Activated T-helper 17 cell treated with anti-CD3 and anti-CD28 coated beads, Interleukin-2, amount 50 U/mL, for 72 hours (primary cell): ENCODE results near the gene GRID1. TPM values are rescaled to one million over a fixed set of nuclear protein-coding genes. Genes with fewer than 3 reads are reported as not detected.

Experiments used
- ATAC-seq: fragments of 150-1000 bp; cut with Tn5 transposase; replicated peaks from 2 replicates; pipeline ENCODE4 v1.10.0; 2021; ENCODE audit warnings: mild to moderate bottlenecking, moderate library complexity
- H3K27ac Mint-ChIP-seq: one replicate; pipeline ENCODE4 v1.8.0; 2022; ENCODE audit warnings: mixed read lengths
- H3K27me3 Mint-ChIP-seq: one replicate; pipeline ENCODE4 v1.8.0; 2022; ENCODE audit warnings: mixed read lengths
- H3K36me3 Mint-ChIP-seq: one replicate; pipeline ENCODE4 v1.8.0; 2022; ENCODE audit warnings: low read depth, mild to moderate bottlenecking, mixed read lengths
- H3K4me1 Mint-ChIP-seq: one replicate; pipeline ENCODE4 v1.8.0; 2022; ENCODE audit warnings: mixed read lengths
- H3K4me3 Mint-ChIP-seq: one replicate; pipeline ENCODE4 v1.8.0; 2022; ENCODE audit warnings: mild to moderate bottlenecking, mixed read lengths
- H3K9me3 Mint-ChIP-seq: one replicate; pipeline ENCODE4 v1.8.0; 2022; ENCODE audit warnings: mixed read lengths
- total RNA-seq, 2 donors: library from RNA; stranded (reverse); gene quantifications; one replicate each; pipeline ENCODE4 v1.2.3, GENCODE V29; 2022

Gene GRID1
- total RNA-seq, 2 donors from 2014 or later = not detected

DNA sequence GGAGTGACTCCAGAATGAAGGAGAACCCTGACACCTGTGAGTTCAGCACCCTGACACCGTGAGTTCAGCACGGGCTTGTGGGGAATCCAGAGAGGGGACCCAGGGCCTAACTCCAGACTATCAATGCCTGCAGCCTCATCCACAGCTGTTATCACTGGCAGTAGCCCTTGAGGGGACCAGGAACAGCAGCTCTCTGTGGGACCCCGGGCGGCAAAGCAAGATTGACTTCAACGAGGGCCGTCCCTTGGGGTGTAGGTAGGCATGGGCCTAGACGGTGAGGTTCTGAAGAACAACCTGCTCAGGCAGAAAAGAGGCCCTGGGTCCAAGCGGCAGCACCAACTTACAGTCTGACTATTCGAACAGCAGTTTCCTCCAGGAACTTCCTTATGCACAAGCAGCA, 8.9 kb downstream of the GRID1 start:
- H3K4me3 Mint-ChIP-seq = no peak overlapping the region
- no peaks in the 10 kb centered on the region for H3K36me3 Mint-ChIP-seq
- no peaks in the 10 kb centered on the region for H3K9me3 Mint-ChIP-seq
- no peak overlapping the region for H3K27ac Mint-ChIP-seq
- no peaks in the 10 kb centered on the region for H3K4me1 Mint-ChIP-seq
- ATAC-seq = no peak
- H3K27me3 Mint-ChIP-seq = peaks cover 12% of the 10 kb centered on the region

DNA sequence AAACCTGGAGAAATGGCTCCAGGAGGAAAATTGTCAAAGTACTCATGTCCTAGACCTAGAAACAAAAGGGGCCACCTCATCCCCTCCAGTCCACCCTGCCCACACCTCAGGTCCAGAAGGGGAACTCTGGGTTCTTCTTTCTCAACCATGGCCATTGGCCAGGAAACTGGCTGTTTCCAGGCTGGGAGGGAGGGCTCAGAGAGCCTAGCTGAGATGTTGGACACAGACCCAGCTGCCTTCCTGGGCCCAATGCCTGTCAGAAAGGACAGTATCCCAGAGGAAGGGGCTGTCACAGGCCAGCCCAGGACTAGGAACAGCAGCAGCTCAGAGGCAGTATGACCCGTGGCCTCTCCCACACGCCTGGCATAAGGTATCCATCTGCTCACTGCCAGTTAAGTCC, 9.6 kb downstream of the GRID1 start:
- Mint-ChIP-seq H3K27me3 (peaks cover 8% of the 10 kb centered on the region), H3K4me3 (no peak overlapping the region), H3K9me3 (no peaks in the 10 kb centered on the region), H3K36me3 (no peaks in the 10 kb centered on the region), H3K27ac (no peak overlapping the region), H3K4me1 (no peaks in the 10 kb centered on the region)
- ATAC-seq = no peak

DNA sequence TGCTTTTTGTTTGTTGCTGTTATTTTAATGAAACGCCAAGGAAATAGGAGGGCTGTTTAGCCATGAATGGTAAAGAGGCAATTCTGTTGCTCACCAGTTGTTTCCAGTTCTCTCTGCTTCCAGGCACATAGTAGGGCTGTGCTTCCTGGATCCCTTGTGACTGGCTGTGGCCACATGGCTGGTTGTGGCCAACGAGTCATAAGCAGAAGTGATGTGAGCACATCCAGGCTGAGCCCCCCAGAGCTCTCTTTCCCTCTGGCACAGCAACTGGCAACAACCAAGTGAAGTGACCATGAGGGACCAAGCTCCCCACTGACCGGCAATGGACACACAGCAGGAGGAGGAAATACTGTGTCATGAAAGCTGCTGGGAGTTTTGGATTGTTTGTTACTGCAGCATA, 10.3 kb downstream of the GRID1 start:
- Mint-ChIP-seq H3K4me1 (no peaks in the 10 kb centered on the region), H3K27ac (no peak overlapping the region), H3K9me3 (no peaks in the 10 kb centered on the region), H3K4me3 (no peak overlapping the region), H3K27me3 (peaks cover 7% of the 10 kb centered on the region), H3K36me3 (no peaks in the 10 kb centered on the region)
- ATAC-seq = no peak

DNA sequence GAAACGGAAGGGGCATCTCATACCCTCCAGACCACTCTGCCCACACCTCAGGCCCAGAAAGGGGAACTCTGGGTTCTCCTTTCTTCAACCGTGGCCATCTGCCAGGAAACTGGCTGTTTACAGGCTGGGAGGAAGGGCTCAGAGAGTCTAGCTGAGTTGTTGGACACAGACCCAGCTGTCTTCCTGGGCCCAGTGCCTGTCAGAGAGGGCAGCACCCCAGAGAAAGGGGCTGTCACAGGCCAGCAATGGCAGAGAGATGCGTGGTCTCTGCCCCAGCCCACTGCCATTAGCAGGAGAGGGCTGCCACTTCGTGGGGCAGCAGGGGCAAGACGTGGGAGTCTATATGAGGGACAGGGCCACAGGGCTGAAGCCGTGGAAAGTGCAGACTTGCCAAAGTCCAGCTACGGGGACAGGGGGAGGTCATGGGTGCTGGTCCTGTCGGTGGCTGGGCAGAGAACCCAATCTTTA, 11.0 kb downstream of the GRID1 start:
- no peaks in the 10 kb centered on the region for H3K4me1 Mint-ChIP-seq
- no peak overlapping the region for H3K27ac Mint-ChIP-seq
- no peak for ATAC-seq
- H3K27me3 Mint-ChIP-seq = peaks cover 2% of the 10 kb centered on the region
- H3K4me3 Mint-ChIP-seq = no peak overlapping the region
- H3K36me3 Mint-ChIP-seq = no peaks in the 10 kb centered on the region
- H3K9me3 Mint-ChIP-seq = no peaks in the 10 kb centered on the region

DNA sequence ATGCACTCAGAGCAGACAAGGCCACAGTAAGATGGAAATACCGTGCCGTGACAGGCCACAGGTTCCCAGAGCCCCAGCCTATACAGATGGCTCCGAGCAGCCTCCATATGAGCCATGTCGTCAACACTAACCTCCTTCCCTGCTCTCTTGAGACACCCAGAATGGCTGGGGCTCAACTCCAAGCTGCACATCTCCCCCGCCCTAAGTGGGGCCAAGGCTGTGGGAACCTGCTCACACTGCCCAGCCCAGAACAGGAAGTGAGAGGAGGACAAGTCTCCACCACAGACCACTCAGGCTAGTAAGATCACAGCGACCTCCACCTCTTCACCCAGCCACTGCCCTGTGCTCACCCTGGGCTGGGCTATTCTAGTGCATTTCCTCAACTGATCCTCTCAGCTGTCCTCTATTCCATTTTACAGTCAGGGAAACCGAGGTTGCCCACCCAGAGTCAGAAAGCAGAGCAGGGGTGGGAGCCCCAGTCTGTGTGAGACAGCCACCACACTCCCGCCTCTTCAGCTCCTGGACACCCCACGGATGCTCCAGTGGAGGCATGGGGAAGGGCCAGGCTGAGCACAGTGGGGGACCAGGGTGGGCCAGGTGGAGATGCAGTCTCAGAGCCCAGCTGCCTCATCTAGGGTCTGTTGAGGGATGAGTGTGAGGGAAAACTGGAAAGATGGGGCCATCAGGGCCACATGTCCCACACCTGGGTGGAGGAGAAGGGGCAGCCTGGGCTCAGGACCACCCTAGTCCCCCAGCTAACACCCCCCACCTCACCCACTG, 11.6 kb downstream of the GRID1 start:
- H3K4me1 Mint-ChIP-seq = no peaks in the 10 kb centered on the region

DNA sequence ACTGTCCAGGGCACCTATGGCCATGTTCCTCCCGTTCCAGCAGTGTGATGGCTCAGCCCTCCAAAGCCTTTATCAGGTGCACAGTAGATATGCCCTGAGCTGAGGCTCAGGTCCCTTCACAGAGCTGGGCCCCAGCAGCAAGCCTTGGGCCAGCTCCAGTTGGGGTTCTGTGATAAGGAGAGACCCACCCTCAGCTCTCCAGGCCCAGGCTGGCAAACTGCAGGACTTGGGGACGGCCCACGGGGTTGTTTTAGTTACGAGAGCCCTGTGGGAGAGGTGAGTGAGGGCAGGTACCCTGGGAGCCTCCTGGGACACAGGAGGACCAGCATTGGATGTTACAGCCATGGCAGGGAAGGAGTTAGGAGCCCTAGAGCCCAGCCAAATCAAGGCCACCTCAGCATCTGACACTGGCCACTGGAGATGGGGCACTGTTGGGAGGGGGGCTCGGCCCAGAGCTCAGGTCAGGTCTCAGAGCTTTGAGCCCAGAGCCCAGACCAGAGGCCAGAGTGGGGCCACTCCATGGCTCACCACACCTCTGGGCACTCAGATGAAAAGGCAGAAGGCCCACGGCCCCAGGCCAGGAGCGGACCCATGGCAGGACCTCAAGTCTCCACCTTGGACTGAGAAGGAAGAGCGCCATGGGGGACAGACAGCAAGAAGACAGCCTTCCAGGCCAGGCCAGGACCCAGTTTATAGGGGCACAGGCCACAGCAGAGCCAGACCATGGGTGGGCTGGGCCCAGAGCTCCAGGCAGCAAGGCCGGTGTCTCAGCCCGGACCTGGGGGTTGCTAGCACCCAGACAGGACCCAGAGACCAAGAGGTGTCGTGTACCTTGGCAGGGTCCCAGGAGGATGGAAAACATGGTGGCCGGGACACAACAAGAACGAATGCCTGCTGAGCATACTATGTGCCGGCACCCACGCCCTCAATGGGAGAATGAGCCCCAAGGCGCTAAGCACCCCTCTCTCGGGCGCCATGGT, 12.8 kb downstream of the GRID1 start:
- Mint-ChIP-seq H3K27ac (no peak overlapping the region), H3K4me3 (no peak overlapping the region), H3K9me3 (no peaks in the 10 kb centered on the region), H3K36me3 (no peaks in the 10 kb centered on the region), H3K4me1 (no peaks in the 10 kb centered on the region), H3K27me3 (peaks cover 4% of the 10 kb centered on the region)
- no peak for ATAC-seq

More for the DNA sequence above, 11.6 kb downstream of the GRID1 start:
- H3K4me3 Mint-ChIP-seq = no peak overlapping the region
- peaks cover 2% of the 10 kb centered on the region for H3K27me3 Mint-ChIP-seq
- H3K9me3 Mint-ChIP-seq = no peaks in the 10 kb centered on the region
- ATAC-seq = no peak
- no peak overlapping the region for H3K27ac Mint-ChIP-seq
- H3K36me3 Mint-ChIP-seq = no peaks in the 10 kb centered on the region

DNA sequence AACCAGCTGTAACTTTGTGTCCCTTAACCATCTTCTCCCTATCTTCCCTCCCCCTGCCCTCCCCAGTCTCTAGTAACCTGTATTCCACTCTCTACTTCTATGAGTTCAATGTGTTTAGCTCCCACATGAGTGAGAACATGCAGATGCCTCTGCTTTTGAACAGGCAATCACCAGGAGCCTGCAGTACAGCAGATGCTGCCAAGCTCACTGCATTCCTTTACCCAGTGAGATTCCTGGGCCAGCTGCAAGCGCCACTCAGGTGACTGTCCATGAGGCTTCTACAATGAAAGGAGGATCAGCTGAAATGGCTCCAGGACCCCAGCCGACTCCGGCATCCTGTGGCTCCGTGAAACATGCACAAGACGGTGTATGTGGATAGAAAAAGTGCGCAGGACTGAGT, 15.7 kb downstream of the GRID1 start:
- H3K4me1 Mint-ChIP-seq = no peaks in the 10 kb centered on the region
- no peaks in the 10 kb centered on the region for H3K9me3 Mint-ChIP-seq
- H3K27ac Mint-ChIP-seq = no peak overlapping the region
- H3K27me3 Mint-ChIP-seq = peaks cover 4% of the 10 kb centered on the region
- H3K4me3 Mint-ChIP-seq = no peak overlapping the region
- ATAC-seq = no peak
- H3K36me3 Mint-ChIP-seq = no peaks in the 10 kb centered on the region

DNA sequence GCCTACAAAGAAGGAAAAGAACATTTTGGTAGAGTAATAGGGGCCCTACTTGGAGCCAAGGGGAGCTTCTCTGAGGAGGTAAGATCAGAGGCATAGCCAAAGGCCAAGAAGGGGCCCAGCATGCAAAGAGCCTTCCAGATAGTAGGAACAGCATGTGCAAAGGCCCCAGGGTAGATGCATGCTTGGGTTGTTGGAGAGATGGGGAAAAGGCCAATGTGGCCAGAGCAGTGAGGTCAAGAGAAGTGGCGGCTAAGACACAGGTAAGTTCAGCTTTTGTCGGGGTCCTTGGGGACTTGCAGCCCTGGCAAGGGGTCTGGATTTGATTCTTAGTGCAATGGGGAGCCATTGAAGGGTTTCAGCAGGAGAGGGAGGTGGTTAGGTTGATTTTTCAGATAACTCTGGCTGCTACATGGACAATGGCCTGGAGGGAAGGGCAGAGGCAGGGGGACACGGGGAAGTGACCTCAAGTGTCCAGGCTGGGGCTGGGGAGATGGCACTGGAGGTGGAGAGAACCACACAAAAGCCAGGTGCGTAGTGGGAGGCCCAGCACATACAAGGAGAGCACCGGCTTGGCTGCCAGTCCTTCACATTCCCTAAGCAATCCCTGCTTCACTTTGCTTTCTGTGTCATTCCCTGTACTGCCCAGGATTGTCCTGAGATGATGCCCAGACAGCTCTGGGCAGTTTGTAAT, 16.5 kb downstream of the GRID1 start:
- H3K36me3 Mint-ChIP-seq = no peaks in the 10 kb centered on the region

DNA sequence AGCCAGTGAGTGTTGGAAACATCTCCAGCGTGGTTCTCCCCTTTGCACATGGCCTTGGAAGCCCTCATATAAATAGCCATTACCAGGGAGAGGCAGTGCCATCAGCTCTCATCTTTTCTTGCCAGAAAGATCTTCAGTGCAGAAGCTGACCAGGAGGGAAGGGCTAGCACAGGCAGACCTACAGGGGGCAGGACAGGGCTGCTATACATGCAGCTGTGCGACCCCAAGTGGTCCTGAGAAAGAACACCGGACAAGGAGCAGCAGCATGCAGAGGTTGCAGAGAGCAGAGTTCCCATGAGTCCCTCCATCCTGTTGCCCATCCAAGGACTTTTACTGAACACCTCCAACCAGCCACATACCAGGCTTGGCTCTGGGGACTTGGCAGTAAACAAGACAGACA, 17.1 kb downstream of the GRID1 start:
- Mint-ChIP-seq H3K36me3 (no peaks in the 10 kb centered on the region), H3K27ac (no peak overlapping the region), H3K9me3 (no peaks in the 10 kb centered on the region), H3K27me3 (peaks cover 4% of the 10 kb centered on the region), H3K4me3 (no peak overlapping the region), H3K4me1 (no peaks in the 10 kb centered on the region)
- ATAC-seq = no peak

More for the DNA sequence above, 16.5 kb downstream of the GRID1 start:
- Mint-ChIP-seq H3K9me3 (no peaks in the 10 kb centered on the region), H3K27me3 (peaks cover 4% of the 10 kb centered on the region), H3K27ac (no peak overlapping the region), H3K4me1 (no peaks in the 10 kb centered on the region), H3K4me3 (no peak overlapping the region)
- no peak for ATAC-seq

DNA sequence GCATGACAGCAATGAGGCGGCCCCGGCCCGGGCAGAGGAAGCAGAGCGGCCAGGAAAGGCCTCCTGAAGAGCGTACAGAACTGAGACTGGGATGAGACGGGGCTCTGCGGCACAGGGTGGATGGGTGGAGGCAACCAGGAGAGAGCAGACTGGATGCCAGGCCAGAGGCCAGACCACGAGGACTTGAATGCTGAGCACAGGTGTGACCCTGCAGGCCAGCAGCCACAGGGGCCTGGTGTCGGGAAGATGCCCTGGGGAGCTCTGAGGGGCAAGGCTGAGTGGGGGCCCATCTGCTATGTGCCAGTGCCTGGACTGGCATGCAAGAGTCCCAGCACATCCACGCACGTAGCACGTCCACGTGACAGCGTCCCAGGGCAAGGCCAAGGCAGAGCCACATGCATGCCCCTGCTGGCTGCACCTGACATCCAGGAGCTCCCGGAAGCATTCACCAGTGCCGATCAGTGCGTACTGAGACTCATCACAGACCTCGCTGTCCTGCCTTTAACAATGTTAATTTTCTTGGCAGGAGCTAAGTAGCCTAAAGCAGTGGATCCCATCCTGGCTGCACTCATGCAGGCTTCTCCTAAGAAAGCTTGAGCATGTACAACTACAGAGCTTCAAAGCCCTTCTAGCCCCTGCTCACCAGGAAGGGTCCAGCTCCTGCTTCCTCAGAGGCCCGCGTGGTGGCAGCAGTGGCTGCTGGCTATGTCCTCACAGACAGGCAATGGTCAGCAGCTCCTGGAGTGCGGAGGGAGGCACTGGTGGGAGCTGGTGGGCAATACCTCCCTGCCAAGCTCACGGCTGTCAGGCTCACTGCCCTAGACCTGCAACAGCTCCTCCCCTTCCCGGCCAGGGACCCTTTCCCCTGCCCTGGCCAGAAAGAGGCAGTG, 18.0 kb downstream of the GRID1 start:
- no peak overlapping the region for H3K27ac Mint-ChIP-seq
- ATAC-seq = no peak
- H3K36me3 Mint-ChIP-seq = no peaks in the 10 kb centered on the region
- no peak overlapping the region for H3K4me3 Mint-ChIP-seq
- no peaks in the 10 kb centered on the region for H3K4me1 Mint-ChIP-seq
- no peaks in the 10 kb centered on the region for H3K9me3 Mint-ChIP-seq
- H3K27me3 Mint-ChIP-seq = peaks cover 4% of the 10 kb centered on the region

DNA sequence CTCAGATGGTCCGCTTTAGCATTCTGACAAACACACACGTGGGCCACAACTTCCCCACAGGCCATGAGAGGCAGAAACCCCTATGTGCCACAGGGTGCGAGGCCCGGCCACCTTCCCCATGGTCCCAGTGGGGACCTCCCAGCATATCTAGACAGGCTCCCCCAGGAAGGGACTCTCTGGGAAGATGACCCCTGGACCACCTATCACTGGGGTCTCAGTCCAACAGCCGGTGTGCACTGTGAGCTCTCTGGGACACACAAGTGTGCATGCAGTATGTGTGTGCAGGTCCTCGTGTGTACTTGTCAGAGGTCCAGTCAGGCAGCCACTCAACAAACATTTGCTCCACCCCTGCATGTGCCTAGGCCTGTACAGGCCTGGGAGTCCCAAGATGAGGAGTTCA, 18.7 kb downstream of the GRID1 start:
- H3K4me3 Mint-ChIP-seq = no peak overlapping the region
- H3K27me3 Mint-ChIP-seq = peaks cover 4% of the 10 kb centered on the region
- H3K27ac Mint-ChIP-seq = no peak overlapping the region
- no peak for ATAC-seq
- H3K4me1 Mint-ChIP-seq = no peaks in the 10 kb centered on the region
- H3K9me3 Mint-ChIP-seq = no peaks in the 10 kb centered on the region
- H3K36me3 Mint-ChIP-seq = no peaks in the 10 kb centered on the region

DNA sequence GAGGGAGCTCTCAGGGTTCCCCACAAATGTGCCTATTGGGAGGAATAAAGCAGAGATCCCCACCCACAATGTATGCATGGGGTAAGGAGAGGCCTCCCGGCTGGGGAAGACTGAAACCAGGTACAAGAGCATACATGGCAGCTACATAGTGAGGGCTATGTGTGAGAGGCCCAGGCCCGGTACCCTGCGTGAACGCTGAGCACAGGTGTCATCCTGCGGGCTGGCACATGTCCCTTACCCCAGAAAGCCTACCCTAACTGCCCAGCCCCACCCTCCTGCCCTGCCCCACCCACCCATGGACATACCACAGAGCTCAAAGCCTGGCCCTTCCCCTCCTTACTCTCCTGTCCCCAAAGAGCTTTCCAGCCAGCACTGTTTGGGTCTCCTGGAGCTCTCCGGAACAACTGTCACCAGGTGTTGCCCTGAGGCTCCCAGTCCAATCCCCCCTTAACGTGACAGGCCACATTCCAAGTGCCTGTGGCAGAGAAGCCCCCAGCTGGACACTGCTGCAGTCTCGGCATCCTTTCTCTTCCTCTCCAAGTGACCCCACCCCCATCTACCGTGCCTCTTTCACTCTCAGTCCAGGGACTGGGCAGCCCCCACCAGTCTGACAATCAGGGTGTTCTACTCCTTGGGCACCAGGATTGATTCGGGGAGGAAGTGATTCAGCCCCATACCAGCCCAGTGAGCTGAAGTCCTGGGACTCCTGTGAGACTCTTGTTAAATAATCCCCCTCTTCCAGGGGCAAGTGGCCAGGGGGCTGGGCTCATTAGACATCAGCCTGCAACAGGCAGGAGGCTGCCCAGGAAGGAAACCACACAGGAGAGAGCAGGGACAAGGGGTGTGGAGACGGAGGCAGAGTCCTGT, 19.6 kb downstream of the GRID1 start:
- H3K4me1 Mint-ChIP-seq = no peaks in the 10 kb centered on the region

More for the DNA sequence above, 19.6 kb downstream of the GRID1 start:
- Mint-ChIP-seq H3K4me3 (no peak overlapping the region), H3K27me3 (peaks cover 4% of the 10 kb centered on the region), H3K27ac (no peak overlapping the region), H3K9me3 (no peaks in the 10 kb centered on the region), H3K36me3 (no peaks in the 10 kb centered on the region)
- ATAC-seq = no peak
